ENCODE measurements around the gene PTPRN2. TPM values are rescaled to one million over a fixed set of nuclear protein-coding genes. Genes with fewer than 3 reads are reported as not detected.
"Not testable (repeated sequence)": the region's sequence is repeated elsewhere in the genome, so short reads cannot be mapped to it uniquely, and the experiment has no call there.

Gene PTPRN2
- total RNA-seq, 1 donor from 2014 or later = 1.2 TPM

GRCh38 chr7:157743781-157744525 is 843.7 kb downstream of the PTPRN2 start:
- DNase-seq (ENCODE audit: low read depth) = no peak

DNA sequence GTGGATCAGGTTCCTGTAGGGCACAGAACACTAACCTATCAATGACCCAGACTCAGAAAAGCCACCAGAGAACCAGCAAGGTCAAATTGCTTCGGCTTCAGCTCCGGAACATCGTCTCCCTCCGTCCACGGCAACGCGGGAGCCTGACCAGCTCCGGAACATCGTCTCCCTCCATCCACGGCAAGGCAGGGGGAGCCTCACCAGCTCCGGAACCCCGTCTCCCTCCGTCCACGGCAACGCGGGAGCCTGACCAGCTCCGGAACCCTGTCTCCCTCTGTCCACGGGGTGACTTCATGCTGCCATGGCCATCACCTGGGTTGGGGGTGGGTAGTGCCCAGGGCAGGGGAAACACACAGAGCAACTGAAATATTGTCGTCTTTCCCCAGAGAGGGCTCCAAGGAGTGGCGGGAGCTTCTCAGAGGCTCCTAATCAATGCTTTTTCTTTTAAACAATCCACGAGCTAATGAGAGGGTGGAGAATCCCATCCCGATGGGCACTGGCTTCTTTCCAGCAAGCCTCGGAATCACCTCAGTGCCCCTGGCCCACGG is 847.3 kb downstream of the PTPRN2 start:
- DNase-seq (ENCODE audit: low read depth) = no peak

DNA sequence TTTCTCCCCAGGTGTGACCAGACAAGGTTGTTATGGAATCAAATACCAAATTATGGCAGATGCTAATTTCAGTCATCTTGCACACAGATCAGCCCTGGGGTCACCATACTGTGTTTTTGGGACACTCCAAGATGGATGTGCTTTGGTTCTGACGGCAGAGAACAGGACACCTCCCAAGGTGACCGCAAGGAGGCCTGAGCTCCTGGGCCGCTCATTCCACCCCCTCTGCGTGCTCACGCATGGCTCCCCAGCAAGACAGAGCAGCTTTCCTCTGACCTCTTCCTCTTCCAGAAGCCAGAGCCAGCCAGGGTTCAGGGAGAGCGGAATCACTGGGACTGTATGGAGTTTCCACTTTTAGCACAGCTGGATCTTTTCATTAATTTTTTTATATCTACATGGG is 848.0 kb downstream of the PTPRN2 start:
- DNase-seq (ENCODE audit: low read depth) = no peak

DNA sequence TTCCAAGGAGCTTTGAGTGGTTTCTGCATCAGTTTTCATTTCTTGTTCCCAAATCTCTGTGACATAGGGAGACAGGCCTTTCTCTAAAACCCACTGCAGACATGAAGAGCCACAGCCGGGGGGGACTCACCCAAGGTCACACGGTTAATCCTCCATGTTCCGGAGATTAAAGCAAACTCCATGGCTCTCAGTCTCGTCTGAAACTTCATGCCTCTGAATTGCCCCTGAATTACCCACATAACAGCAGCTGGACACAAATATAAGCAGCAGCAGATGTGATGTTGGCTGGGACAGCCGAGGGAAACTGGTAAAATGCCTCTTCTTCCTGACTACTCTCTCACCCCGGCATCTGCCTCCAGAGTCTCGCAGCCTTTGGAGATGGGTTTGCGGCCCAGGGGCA is 848.6 kb downstream of the PTPRN2 start:
- no peak for DNase-seq (ENCODE audit: low read depth)

DNA sequence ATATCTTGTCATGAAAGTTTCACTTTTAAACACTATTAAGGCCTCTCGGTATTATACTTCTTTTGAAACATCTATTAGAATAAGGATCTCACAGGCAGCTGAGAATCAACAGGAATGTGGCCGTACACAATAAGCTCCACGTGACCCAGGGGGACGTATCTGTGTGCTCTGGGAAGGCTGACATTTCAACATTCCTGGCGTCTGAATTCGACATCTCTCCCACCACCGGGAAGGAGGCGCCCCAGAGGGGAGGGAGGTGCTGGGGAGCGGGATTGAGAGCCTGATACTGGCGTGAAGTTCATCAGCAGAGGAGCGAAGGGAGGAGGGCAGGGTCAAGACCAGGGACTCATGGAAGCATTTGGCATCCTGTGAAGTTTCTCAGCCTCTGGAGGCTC is 849.6 kb downstream of the PTPRN2 start:
- DNase-seq (ENCODE audit: low read depth) = no peak

GRCh38 chr7:157737151-157738065 is 850.2 kb downstream of the PTPRN2 start:
- no peak for DNase-seq (ENCODE audit: low read depth)

GRCh38 chr7:157736341-157736740 is 851.3 kb downstream of the PTPRN2 start:
- no peak for DNase-seq (ENCODE audit: low read depth)

- no peak for DNase-seq (ENCODE audit: low read depth)
Measured at GRCh38 chr7:157735826-157736225, 851.8 kb downstream of the PTPRN2 start.

- no peak for DNase-seq (ENCODE audit: low read depth)
Measured at GRCh38 chr7:157734676-157735640, 852.7 kb downstream of the PTPRN2 start.

DNA sequence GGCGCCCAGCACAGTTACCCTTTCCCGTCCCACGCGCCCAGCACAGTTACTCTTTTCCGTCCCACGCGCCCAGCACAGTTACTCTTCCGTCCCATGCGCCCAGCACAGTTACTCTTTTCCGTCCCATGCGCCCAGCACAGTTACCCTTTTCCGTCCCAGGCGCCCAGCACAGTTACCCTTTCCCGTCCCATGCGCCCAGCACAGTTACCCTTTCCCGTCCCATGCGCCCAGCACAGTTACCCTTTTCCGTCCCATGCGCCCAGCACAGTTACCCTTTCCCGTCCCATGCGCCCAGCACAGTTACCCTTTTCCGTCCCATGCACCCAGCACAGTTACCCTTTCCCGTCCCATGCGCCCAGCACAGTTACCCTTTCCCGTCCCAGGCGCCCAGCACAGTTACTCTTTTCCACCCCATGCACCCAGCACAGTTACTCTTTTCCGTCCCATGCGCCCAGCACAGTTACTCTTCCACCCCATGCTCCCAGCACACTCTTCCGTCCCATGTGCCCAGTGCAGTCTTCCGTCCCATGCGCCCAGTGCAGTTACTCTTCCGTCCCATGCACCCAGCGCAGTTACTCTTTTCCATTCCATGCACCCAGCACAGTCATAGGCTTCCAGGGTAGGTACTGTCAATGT is 853.7 kb downstream of the PTPRN2 start:
- DNase-seq (ENCODE audit: low read depth) = not testable (repeated sequence)

DNA sequence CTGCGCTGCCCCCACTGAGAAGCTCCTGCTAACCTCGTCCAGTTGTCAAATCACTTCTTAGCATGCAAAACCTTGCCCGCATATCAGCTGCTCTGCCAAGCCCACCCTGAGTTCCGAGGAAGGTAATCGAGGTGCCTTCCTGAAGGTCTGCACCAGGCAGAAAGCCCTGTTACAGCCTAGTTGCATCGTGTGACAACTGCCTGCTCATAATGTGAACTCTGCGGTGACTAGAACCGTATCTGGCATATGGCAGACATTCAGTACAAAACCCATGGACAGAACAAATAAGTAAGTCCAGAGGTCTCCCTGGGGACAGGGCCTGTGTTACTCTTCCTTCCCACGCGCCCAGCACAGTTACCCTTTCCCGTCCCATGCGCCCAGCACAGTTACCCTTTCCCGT is 856.5 kb downstream of the PTPRN2 start:
- no peak for DNase-seq (ENCODE audit: low read depth)

DNA sequence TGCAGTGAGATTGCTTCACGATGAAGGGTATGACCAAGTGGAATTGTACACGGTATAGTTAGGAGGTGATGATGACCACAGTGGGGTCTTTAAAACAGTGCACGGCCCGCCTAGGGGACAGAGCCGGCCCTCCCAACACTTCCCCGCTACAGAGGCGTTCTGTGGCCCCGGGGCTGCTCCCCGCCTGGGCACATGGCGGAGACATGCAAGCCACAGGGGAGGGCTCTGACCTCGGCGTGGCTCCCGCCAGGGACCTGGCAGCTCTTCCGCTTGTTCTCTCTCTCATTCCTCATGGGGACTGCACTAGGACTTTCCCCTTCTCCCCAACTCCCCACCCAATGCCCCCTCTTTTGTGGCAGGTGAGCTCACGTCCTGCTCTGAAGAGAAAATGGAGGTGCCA is 857.0 kb downstream of the PTPRN2 start:
- no peak for DNase-seq (ENCODE audit: low read depth)

- no peak for DNase-seq (ENCODE audit: low read depth)
Measured at GRCh38 chr7:157729566-157729965, 858.1 kb downstream of the PTPRN2 start.

GRCh38 chr7:157727964-157728615 is 859.5 kb downstream of the PTPRN2 start:
- no peak for DNase-seq (ENCODE audit: low read depth)

DNA sequence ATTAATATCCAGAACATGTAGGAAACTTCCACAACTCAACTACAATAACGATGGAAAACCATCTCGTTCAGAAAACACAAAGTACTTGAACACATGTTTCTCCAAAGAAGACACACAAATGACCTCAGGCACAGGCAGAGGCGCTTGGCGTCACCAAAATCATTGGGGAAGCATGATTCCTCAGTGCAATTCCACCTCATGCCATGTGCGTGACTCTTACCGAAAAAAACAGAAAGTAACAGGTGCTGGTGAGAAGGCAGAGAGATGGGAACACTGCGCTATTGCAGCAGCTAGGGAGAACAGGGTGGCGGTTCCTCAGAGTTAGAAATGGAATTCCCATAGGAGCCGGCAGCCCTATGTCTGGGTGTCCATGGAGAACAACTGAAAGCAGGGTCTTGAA is 860.9 kb downstream of the PTPRN2 start:
- DNase-seq (ENCODE audit: low read depth) = no peak

DNA sequence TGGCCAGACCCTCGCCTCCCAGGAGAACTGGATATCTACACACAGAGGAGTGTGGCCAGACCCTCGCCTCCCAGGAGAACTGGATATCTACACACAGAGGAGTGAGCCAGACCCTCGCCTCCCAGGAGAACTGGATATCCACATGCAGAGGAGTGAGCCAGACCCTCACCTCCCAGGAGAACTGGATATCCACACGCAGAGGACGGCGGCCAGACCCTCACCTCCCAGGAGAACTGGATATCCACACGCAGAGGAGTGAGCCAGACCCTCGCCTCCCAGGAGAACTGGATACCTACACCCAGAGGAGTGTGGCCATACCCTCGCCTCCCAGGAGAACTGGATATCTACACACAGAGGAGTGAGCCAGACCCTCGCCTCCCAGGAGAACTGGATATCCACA is 862.3 kb downstream of the PTPRN2 start:
- not testable (repeated sequence) for DNase-seq (ENCODE audit: low read depth)

GRCh38 chr7:157723205-157723604 is 864.4 kb downstream of the PTPRN2 start:
- DNase-seq (ENCODE audit: low read depth) = no peak

GRCh38 chr7:157722137-157723060 is 865.2 kb downstream of the PTPRN2 start:
- no peak for DNase-seq (ENCODE audit: low read depth)

DNA sequence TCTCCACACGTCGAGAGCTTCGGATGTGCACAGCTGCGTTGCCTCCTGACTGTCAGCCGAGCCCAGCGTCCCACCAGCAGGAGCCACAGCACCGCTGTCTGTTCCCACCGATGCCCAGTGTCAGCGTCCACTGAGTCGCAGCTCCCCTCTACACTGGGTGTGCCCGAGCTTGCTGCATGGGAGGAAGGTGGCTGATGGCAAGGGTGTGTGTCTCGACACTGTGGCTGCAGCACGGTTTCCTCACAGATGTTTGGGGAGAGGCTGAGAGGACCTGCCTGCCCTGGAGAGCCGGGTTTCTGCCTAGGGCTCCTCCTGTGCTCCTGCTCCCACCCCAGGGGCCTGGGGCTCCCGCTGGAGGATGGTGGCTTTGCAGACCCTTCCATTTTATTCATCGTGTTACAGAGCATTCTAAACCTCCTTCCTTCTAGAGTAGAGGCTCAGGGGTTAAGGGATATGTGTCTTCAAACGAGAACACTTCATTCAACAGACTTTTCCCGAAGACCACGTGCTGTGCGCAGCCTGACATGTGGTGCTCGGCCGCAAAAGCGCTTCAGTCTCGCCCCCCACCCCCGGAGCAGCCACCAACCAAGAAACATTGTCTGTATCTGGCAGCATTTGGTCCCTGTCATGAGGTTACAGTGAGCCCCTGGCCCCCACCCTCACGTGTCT is 866.0 kb downstream of the PTPRN2 start:
- no peak for DNase-seq (ENCODE audit: low read depth)
